Omental fat pad (tissue), 4 donors: ENCODE measurements around the gene TPX2. TPM values are rescaled to one million over a fixed set of nuclear protein-coding genes. Genes with fewer than 3 reads are reported as not detected.

Source experiments
- ATAC-seq: fragments of 150-250 bp; one replicate; pipeline ENCODE4 v1.9.1; 2016; ENCODE audit warnings: mild to moderate bottlenecking, moderate library complexity; ENCODE audit not compliant: low FRiP score
- DNase-seq: peaks from one replicate; pipeline ENCODE4 v3.0.0-alpha.2; 2019; ENCODE audit warnings: low spot score
- CTCF ChIP-seq, 3 donors: fragments of 450-650 bp; IDR thresholded peaks; one replicate each; pipeline ENCODE4 v1.5.1; 2016 to 2017; ENCODE audit warnings: antibody characterized with exemption in 3 of 3, mild to moderate bottlenecking in 3 of 3, moderate library complexity in 2 of 3
- total RNA-seq, 4 donors: library from RNA; depleted of rRNA; stranded (reverse); fragments of >200 nt; gene quantifications; one replicate each; pipeline ENCODE4 v1.1.0, GENCODE V29; 2016

Gene TPX2
- total RNA-seq, 4 donors from 2014 or later = 0.82 to 4.8 (median 0.97) TPM

DNA sequence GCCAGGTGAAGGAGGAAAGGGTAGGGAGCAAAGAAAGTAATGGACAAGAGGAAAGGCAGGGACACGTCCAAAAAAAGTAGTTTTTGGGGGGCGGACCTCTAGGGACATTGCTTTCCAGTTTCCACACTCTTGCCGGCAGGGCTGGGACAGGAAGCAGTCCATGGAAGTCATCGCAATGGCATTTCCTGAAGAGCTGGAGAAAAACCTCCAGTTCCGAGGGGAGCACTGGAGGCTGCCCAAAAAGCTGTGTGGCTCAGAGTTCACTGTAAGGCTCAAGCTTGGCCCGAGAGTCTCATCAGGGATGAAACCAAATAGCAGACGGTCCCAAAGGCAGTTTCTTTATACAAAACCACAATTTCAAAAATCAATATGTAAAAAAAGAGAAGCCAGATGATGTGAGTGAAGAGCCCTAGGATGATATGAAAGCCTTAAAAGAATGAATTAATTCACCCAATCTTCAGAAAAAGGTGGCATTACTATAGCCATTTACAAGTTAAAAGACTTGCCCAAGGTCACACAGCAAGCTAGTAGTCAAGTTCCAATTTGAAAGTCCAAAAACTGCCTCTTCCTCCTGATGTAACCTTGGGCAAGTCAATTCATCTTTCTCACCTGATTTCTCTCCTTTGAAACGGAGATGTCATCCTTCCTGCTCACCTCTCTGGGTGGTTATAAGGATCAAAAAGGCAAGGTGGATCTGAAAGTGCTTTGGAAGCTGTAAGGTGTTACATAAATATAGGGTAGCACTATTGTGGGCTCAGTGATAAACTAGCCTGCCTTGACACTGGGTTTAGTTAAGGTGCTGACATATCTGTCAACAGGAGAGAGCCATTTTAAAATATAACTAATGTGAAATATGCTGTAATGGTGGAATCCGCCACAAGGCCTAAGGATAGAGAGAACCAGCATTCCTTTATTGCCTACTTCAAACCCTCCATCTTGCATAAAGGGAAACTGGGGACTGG is 25.5 kb upstream of the TPX2 start:
- ATAC-seq (peak; percentile 60), DNase-seq (no peak)
- no peak for TF ChIP-seq CTCF (IDR thresholded peaks at IDR 0.05)

DNA sequence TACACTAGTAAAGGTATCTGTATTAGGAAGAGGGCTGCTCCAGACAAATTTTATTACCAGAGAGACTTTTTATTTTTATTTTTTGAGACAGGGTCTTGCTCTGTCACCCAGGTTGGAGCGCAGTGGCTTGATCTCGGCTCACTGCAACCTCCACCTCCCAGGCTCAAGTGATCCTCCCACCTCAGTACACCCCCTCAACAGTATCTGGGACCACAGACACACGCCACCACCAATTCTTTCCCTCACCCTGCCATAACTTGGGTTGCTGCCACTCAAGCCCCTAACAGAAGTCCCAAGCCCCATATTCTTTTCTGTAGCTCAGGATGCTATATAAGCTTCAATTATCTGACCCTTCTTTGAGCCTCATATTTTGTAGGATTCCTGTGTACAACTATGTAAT is 23.3 kb upstream of the TPX2 start:
- no peak for DNase-seq
- no peak for ATAC-seq
- TF ChIP-seq CTCF (IDR thresholded peaks at IDR 0.05) = no peak

DNA sequence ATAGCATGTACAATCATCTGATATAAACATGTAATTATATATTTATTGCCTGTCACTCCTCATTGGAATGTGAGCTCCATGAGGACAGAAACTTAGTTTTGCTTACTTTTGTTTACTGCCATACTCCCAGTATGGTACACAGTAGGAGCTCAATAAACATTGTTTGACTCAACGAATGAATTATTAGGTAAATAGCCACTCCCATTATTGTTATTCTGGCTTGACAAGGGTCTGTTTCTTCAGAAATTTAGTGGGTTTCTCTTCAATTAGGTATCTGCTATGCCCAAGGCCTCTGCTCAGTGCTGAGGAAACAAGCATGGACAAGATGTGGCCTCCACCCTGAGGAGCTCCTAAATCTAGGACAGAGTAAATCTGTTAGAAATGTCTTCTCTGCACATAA is 22.7 kb upstream of the TPX2 start:
- no peak for DNase-seq
- no peak for TF ChIP-seq CTCF (IDR thresholded peaks at IDR 0.05)

GRCh38 chr20:31716818-31717477 is 22.1 kb upstream of the TPX2 start:
- TF ChIP-seq CTCF (IDR thresholded peaks at IDR 0.05) = no peak
- no peak for DNase-seq
- ATAC-seq = no peak

More for the DNA sequence above, 22.7 kb upstream of the TPX2 start:
- no peak for ATAC-seq

- no peak for ATAC-seq
- no peak for TF ChIP-seq CTCF (IDR thresholded peaks at IDR 0.05)
- no peak for DNase-seq
Measured at GRCh38 chr20:31717478-31718201, 21.4 kb upstream of the TPX2 start.

- ATAC-seq (no peak), DNase-seq (no peak)
- no peak for TF ChIP-seq CTCF (IDR thresholded peaks at IDR 0.05)
Measured at GRCh38 chr20:31718952-31719643, 20.0 kb upstream of the TPX2 start.
